HG03521 (cell line): ENCODE data around the gene SEL1L3.

Source experiments
- ATAC-seq: cut with Tn5 transposase; IDR thresholded peaks from one replicate; pipeline ENCODE4 v1.9.1; 2021; ENCODE audit warnings: mild to moderate bottlenecking, moderate library complexity; ENCODE audit not compliant: unreplicated experiment

The SEL1L3 gene

DNA sequence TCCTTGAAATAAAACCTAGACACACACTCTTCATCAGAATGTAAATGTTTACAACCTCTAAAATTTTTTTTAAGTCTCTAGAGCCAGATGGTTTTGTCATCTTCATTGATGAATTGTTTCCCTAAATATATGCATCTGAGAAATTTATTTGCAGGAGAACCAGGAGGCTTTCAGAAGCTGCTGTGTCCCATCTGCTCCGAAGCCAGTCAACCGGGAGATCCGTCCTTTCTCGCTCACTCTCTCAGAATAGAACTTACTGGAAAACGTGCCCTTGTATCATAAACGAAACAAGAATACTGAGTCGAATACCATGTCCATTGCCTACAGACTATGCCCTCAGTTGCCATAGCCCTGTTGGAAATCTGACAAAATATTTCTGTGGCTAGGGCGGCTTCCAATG is 103.7 kb downstream of the SEL1L3 start:
- no peak for ATAC-seq

- no peak for ATAC-seq
These were observed 105.3 kb downstream of the SEL1L3 start for GRCh38 chr4:25757452-25757851.

GRCh38 chr4:25756503-25756902 is 106.3 kb downstream of the SEL1L3 start:
- ATAC-seq, result no peak

GRCh38 chr4:25755911-25756310 is 106.9 kb downstream of the SEL1L3 start:
- no peak for ATAC-seq

- no peak for ATAC-seq
These were observed 109.5 kb downstream of the SEL1L3 start for GRCh38 chr4:25753239-25753638.

DNA sequence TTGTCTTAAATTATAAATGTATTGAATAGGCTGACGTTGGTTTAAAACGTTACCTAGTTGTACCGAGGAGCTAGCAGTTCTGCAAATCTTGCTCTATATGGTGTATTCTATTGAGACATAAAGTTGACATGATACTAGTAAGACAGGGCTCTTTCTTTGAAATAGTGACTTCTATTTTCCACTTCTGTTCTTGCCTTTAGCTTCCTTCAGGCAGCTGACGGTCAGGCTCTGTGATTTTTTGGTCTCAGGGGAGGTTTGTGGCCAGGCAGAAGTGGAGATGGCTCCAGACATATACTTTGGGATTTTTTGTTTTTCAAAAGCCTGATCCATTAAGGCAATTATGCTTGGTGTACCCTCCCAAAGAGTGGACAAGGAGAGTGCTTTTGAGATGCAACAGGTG is 111.9 kb downstream of the SEL1L3 start:
- no peak for ATAC-seq

- no peak for ATAC-seq
These were observed 113.5 kb downstream of the SEL1L3 start for GRCh38 chr4:25749150-25749794.

DNA sequence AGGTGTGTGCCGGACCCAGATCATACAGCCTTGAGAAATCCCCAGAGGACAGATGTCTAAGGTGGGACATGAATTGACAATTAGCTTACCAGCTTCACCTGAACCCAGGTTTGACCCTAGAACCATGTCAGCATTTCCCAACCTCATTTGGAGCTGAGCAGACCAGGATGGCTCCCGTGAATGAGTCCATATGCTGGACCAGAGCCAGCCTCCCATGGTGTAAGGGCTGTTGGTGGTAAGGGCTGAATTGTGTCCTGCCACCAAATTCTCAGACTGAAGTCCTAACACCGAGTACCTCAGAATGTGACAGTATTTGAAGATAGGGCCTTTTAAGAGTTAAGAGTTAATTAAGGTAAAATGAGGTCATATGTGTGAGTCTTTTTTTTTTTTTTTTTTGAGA is 118.8 kb downstream of the SEL1L3 start:
- ATAC-seq, result no peak

DNA sequence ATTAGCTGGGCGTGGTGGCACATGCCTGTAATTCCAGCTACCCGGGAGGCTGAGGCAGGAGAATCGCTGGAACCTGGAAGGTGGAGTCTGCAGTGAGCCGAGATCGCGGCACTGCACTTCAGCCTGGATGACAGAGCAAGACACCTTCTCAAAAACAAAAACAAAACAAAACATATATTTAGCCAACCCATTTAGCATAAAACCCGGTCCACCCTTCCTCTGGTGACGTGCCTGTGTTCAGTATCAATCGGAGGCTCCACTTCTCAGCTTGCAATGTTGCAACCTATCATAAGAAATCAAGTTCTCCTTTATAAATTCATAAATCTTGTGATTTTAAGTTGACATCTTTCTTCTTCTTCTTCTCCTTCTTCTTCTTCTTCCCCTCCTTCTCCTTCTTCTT is 133.2 kb downstream of the SEL1L3 start:
- no peak for ATAC-seq

DNA sequence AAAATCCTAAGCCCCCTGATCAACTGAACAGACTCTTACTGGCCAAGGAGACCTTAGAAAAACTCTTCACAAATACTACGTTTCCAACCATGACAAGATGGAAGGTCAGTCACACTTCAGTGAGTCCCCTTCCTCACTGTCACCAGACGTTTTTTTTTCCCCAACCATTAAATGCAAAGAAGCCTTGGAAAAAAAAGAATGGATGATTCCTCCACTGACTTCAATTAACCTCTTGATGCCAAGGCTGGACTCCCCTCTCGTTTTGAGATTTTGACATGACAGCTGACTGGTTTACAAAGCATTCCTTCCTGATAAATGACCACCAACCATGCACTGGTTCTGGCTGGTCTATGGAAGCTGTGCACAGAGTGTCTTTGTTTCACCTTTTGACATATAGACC is 133.9 kb downstream of the SEL1L3 start:
- ATAC-seq, result no peak

GRCh38 chr4:25727711-25728493 is 134.9 kb downstream of the SEL1L3 start:
- ATAC-seq, result no peak

DNA sequence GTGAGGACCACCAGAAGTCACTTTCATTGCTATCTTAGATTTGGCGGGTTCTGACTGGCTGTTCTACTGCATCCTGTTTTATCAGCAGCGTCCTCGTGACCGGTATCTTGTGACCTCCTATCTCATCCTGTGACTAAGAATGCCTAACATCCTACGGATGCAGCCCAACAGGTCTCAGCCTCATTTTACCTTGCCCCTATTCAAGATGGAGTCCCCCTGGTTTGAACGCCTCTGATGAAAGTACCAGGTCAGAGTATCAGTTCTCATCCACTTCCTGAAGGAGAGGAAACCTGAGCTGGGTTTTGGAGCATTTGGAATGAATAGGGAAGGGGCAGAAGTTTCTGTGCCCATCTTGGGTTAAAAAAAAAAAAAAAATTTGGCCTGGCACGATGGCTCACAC is 136.9 kb downstream of the SEL1L3 start:
- no peak for ATAC-seq

GRCh38 chr4:25723409-25723808 is 139.4 kb downstream of the SEL1L3 start:
- ATAC-seq, result no peak

- ATAC-seq, result no peak
These were observed 139.8 kb downstream of the SEL1L3 start for GRCh38 chr4:25722964-25723363.

DNA sequence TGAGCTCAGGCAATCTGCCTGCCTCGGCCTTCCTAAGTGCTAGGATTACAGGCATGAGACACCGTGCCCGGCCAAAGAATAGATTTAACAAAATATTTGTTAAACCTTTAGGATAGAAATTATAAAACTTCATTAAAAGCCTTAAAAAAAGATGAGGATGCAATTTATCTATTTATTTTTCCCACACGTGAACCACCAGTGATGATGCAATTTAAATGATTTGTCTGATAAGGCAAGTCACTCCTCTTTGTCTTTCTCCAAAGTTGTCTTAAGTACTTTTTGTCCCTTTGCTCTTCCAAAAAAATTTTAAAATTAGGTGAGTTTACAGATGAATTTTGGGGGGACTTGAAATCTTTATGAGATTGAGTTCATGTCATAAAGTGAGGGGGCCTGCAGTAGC is 149.0 kb downstream of the SEL1L3 start:
- ATAC-seq, result no peak

- ATAC-seq, result no peak
These were observed 150.2 kb downstream of the SEL1L3 start for GRCh38 chr4:25712611-25713010.

- ATAC-seq, result no peak
These were observed 152.2 kb downstream of the SEL1L3 start for GRCh38 chr4:25710637-25711036.

DNA sequence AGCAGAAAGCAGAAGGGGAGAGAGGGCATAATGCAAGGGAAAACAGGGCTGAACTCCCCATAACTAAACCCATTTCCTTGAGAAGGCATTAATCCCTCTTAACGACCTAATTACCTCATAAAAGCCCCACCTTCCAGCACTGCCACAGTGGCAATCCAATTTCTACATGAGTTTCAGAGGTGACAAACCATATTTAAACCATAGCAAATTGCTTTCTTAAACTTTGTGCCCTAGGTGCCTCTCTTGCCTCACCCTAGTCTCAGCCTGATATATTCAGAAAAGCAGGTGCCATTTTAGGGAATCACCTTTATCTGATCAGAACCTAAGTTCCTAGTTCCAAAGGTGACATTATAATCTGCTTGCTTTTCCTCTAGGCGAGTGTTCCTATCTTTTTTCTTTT is 158.3 kb downstream of the SEL1L3 start:
- no peak for ATAC-seq

- no peak for ATAC-seq
These were observed 158.9 kb downstream of the SEL1L3 start for GRCh38 chr4:25703731-25704388.

DNA sequence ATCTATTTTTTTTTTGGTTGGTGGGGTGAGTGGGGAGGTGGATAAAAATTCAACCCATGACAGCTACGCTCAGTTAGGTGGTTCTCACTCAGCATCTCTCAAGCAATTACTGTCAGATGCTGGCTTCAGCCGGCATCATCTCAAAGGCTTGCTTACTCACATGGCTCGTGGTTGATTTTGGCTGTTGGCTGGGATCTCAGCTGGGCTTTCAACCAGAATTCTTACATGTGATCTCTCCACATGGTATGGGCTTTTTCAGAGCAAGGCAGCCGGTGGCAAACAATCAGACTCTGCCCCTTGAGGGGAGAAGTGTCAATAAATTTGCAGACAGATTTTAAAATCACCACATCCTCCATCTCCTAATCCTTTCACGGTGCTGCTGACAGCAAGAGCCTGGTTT is 159.9 kb downstream of the SEL1L3 start:
- no peak for ATAC-seq

DNA sequence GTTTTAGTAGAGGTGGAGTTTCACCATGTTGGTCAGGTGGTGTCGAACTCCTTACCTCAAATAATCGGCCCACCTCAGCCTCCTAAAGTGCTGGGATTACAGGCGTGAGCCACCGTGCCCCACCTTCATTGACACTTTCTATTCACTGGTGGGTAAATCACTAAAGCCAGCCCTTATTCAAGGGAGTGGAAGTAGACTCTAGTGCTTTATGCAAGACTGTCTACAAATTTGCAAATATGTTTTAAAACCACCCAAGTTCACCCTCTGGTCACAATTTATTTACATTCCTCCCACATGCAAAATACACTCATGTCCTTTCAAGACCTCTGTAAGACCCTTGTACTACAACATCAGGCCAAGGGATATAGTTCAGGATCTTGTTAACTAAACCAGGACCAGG is 162.1 kb downstream of the SEL1L3 start:
- no peak for ATAC-seq

- ATAC-seq, result no peak
These were observed 165.3 kb downstream of the SEL1L3 start for GRCh38 chr4:25697516-25697915.
